GM13977 (cell line): ENCODE measurements around the gene HTATIP2.

Experiments
- DNase-seq: peaks from one replicate; pipeline ENCODE4 v3.0.0; 2012; ENCODE audit warnings: low spot score
- in situ Hi-C: fragments of 300-500 bp; cut with MboI; formaldehyde crosslinking; loops from one replicate; pipeline ENCODE4 v1.12.0; 2022; ENCODE audit warnings: low sequenced_read_pairs, low pct_unique_long_range_greater_than_20kb, mixed read lengths, inconsistent platforms; ENCODE audit not compliant: unreplicated experiment
- TF ChIP-seq, protein P1 (sequence below): IDR thresholded peaks from 2 replicates; pipeline ENCODE4 v1.5.1; 2012; ENCODE audit warnings: mild to moderate bottlenecking, control low read depth; ENCODE audit not compliant: insufficient read depth; ENCODE audit errors: extremely low read depth, missing control alignments

HTATIP2 gene

DNA sequence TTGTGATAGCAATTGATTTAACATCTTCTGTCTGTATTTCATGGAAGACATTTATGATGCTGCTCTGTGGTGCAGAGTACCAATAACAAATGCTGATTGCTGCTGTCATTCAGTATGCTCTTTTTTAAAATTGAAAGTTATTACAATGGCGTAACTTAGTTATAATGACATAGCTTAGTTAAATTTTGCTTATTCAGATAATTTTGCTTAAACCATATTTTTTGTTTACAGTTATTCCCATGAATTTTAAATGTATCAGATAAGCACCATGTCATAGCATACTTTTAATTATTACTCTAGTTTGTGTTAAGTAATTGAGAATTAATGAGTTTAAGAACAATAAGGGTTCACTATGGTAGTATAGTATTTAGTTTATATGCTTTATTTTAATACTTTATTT lies 39.5 kb downstream of the HTATIP2 start:
- TF ChIP-seq, protein P1, sequence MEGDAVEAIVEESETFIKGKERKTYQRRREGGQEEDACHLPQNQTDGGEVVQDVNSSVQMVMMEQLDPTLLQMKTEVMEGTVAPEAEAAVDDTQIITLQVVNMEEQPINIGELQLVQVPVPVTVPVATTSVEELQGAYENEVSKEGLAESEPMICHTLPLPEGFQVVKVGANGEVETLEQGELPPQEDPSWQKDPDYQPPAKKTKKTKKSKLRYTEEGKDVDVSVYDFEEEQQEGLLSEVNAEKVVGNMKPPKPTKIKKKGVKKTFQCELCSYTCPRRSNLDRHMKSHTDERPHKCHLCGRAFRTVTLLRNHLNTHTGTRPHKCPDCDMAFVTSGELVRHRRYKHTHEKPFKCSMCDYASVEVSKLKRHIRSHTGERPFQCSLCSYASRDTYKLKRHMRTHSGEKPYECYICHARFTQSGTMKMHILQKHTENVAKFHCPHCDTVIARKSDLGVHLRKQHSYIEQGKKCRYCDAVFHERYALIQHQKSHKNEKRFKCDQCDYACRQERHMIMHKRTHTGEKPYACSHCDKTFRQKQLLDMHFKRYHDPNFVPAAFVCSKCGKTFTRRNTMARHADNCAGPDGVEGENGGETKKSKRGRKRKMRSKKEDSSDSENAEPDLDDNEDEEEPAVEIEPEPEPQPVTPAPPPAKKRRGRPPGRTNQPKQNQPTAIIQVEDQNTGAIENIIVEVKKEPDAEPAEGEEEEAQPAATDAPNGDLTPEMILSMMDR = no peak
- no peak for DNase-seq
- in situ Hi-C loops = no loop called here

DNA sequence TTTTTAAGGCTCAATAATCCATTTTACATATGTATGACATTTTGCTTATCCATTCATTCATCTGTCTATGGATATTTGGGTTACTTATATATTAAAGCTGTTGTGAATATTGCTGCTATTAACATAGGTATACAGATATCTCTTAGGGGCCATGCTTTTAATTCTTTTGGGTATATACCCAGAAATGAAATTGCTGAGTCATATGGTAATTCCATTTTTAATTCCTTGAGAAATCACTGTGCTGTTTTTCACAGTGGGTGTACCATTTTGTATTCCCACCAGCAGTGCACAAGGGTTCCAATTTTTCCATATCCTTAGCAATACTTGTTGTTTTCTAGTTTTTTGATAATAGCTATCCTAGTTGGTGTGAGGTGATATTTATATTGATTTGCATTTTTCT lies 43.0 kb downstream of the HTATIP2 start:
- TF ChIP-seq, protein P1 = no peak
- DNase-seq = no peak
- in situ Hi-C loops = no loop called here

DNA sequence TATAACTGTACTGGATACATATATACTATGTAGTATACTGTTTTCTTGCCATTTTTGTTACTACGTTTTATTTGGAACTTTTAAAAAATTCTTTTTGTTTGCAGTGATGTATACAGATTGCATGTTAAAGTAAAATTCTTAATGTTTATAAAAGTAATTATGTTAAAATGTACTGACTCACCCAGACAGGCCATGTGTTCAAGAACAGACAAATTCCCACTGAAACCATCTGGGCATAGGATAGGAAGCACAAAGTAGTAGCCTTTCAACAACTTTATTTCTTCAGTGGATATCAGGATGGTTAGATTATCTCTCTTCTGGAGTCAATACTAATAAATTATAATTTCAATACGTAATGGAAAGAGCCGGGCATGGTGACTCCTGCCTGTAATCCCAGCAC lies 43.8 kb downstream of the HTATIP2 start:
- in situ Hi-C loops = no loop called here
- DNase-seq = no peak
- TF ChIP-seq, protein P1 = no peak

DNA sequence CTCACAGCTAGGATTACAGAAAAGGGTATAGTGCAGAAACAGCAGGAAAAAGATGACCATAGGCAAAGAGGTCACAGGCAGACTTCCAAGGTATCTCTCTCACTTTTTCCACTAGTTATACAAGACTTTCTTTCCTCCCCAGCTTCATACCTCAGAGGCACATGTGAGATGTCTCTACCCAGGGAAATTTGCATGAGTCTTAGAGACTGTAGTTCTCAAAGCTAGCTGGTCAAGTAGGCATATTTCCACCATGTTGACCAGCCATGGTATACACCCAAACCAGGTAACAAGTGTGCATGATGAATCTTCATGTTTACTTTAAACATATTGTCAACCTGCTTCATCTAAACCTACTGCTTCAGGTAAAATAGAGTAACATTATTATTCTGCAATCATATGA lies 51.9 kb downstream of the HTATIP2 start:
- DNase-seq = no peak
- in situ Hi-C loops = no loop called here
- TF ChIP-seq, protein P1 = no peak

DNA sequence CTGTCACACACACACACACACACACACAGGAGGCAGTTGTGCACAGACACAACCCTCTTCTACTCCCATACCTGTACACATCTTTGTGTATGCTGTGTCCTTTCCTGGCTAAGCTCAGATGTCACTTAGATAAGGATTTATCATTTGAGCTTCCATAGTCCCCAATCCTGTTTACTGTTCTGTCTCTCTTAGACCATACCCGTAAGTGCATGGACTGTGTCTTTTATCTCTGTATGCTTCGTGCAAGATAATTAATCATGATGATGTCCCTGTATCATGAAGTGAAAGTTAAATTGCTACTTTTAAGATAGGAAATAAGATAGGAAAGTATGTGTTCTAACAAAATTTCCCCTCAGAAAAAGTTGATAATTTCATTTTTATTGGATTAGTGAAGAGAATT lies 54.3 kb downstream of the HTATIP2 start:
- TF ChIP-seq, protein P1 = no peak
- no peak for DNase-seq
- in situ Hi-C loops = no loop called here

DNA sequence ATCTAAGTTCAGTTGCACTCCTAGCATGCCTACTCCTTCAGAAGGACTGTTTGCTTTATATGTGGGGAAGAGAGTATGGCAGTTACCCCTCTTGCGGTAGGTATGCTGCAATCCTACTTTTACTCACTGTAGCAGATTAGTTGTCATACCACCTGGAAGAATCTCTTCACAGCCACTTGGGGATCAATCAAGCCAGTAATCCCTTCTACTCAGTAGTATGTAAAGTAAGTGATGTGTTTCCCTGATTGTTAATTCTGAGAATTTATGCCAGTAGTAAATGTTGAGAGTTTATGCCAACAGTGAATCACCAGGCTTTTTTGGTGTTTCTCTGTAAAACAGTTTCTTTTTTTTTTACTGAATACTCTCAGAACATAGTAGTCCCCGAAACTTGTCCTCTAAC lies 58.4 kb downstream of the HTATIP2 start:
- in situ Hi-C loops = no loop called here
- no peak for DNase-seq
- TF ChIP-seq, protein P1 = no peak

DNA sequence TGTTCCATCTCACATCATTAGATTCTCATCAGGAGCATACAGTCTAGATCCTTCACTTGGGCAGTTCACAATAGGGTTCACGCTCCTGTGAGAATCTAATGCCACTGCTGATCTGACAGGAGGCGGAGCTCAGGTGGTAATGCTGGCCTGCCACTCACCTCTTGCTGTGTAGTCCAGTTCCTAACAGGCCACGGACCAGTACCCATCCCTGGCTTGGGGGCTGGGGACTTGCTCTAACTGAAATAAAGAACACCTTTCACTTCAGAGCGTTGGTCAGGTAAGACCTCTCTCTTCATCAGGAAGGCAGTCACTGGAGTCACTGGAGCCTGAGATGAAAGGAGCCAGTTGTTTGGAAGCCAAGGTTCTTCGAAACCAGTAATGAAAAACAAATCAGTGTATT lies 65.7 kb downstream of the HTATIP2 start:
- TF ChIP-seq, protein P1 = no peak
- in situ Hi-C loops = no loop called here
- DNase-seq = no peak
